Lower leg skin (tissue), 4 donors: ENCODE measurements around the gene SGCA. TPM values are rescaled to one million over a fixed set of nuclear protein-coding genes. Genes with fewer than 3 reads are reported as not detected.

Source experiments
- DNase-seq, 2 donors: peaks; one replicate each; pipeline ENCODE4 v3.0.0-alpha.2; 2019; ENCODE audit warnings: low spot score in 2 of 2
- H3K4me3 ChIP-seq: fragments of 200-600 bp; sonication (generic); 2 replicates; pipeline ENCODE4 v1.5.1; 2017; ENCODE audit warnings: mild to moderate bottlenecking, low read depth; ENCODE audit not compliant: poor library complexity, severe bottlenecking
- POLR2A ChIP-seq, 2 donors: fragments of 450-650 bp; IDR thresholded peaks; one replicate each; pipeline ENCODE4 v1.6.1; 2016 to 2017; ENCODE audit warnings: antibody characterized with exemption in 2 of 2, mild to moderate bottlenecking in 1 of 2, moderate library complexity in 1 of 2
- WGBS, 2 donors: methylation state at CpG; one replicate each; pipeline ENCODE4 v1.1.5; 2018; 5-methylcytosine and 5-hydroxymethylcytosine counted together
- intact Hi-C: fragments of 100-400 bp; cut with DNase I; formaldehyde crosslinking; loops from one replicate; pipeline ENCODE4 v1.15.0; 2023; ENCODE audit warnings: low total_unique reads
- total RNA-seq, 4 donors: library from RNA; depleted of rRNA; stranded (reverse); fragments of >200 nt; gene quantifications; one replicate each; pipeline ENCODE4 v1.1.0, GENCODE V29; 2016
- TF ChIP-seq, protein P1 (sequence below), 3 donors: fragments of 450-650 bp; IDR thresholded peaks; one replicate each; pipeline ENCODE4 v1.5.1; 2016; ENCODE audit warnings: antibody characterized with exemption in 3 of 3, mild to moderate bottlenecking in 3 of 3, moderate library complexity in 2 of 3

Gene SGCA
- total RNA-seq, 4 donors from 2014 or later, result 1.0 to 9.9 (median 5.6) TPM

DNA sequence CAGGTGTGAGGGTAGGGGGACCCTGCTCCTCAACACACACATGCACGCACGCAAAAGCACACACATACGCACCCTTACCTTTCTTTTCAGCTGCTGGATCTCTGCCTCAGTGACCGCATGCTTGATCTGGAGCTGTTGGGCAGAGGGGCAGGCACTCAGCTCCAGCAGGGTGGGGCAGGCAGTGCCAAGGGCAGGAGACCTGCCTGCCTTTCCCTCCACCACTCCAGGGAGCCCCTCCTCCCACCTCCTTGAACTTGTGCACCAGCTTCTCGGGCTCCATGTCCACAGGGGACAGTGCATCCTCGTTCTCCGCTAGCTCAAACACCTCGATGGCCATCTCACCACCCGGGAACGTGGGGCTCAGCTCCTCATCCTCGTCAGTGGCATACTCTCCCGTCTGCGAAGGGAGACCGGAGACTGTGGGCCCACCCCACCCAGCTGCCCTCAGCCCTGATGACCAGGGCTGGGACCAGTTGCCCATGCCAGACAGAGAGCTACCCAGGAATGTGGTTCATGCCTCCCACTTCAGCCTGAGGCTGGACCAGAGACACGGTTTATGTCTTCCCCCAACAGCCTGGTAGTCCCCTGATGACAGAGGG, 26.5 kb upstream of the SGCA start:
- TF ChIP-seq POLR2A (IDR thresholded peaks at IDR 0.05), result no peak
- TF ChIP-seq, protein P1, sequence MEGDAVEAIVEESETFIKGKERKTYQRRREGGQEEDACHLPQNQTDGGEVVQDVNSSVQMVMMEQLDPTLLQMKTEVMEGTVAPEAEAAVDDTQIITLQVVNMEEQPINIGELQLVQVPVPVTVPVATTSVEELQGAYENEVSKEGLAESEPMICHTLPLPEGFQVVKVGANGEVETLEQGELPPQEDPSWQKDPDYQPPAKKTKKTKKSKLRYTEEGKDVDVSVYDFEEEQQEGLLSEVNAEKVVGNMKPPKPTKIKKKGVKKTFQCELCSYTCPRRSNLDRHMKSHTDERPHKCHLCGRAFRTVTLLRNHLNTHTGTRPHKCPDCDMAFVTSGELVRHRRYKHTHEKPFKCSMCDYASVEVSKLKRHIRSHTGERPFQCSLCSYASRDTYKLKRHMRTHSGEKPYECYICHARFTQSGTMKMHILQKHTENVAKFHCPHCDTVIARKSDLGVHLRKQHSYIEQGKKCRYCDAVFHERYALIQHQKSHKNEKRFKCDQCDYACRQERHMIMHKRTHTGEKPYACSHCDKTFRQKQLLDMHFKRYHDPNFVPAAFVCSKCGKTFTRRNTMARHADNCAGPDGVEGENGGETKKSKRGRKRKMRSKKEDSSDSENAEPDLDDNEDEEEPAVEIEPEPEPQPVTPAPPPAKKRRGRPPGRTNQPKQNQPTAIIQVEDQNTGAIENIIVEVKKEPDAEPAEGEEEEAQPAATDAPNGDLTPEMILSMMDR (IDR thresholded peaks at IDR 0.05), result no peak
- H3K4me3 ChIP-seq, result no peak overlapping the region
- intact Hi-C loops, result no loop called here
- WGBS, 2 donors, result 85 to 87% methylated on average over 15 of the region's 15 CpGs
- DNase-seq, result no peak

DNA sequence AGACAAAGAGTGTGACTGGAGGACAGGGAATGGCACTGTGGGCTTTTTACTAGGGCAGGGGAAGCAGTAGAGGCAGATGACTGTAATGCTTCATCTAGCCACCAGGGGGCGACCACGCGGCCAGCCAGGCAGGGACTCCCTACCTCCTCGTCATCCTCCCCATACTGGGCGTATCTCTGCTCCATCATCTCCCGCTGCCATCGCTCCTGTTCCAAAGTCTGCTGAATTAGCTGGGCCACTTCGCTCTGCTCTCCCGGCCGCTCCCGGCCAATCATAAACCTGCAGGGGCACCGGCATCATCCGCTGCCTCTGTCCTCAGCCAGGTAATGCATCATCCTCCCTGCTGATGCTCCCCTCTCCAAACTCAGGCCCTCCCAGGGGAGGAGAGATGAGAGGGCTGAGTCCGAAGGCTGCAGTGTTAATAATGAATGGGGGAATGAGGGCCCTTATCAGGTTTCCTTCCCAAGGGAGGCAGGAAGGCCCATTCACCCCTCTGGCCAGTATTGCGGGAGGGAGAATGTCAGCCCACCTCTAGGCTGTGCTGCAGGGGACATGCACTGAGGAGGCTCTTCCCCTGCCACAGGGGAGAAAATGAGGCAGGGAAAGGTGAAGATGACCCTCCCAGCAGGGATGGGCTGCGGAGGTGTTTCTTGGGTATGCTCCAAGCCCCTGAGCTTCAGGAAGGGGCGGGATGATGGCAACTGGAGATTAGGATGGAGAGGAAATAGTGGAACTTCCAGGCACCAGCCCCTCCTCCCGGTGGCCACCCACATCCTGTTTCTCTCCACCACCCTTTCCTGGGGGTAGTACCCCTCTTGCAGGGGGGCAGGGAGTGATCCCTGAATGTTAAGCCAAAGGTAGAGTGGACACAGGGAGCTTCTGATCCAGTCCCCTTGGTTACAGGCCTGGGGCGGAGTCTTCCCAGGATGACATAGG, 25.6 kb upstream of the SGCA start:
- WGBS, 2 donors, result 45% methylated on average over 19 of the region's 19 CpGs
- DNase-seq, result peak in 1 of 2 donors; percentile 96
- no peak overlapping the region for H3K4me3 ChIP-seq
- intact Hi-C loops, result no loop called here
- TF ChIP-seq, protein P1 (IDR thresholded peaks at IDR 0.05), result peak in 2 of 3 donors; percentile 57 to 94
- no peak for TF ChIP-seq POLR2A (IDR thresholded peaks at IDR 0.05)

DNA sequence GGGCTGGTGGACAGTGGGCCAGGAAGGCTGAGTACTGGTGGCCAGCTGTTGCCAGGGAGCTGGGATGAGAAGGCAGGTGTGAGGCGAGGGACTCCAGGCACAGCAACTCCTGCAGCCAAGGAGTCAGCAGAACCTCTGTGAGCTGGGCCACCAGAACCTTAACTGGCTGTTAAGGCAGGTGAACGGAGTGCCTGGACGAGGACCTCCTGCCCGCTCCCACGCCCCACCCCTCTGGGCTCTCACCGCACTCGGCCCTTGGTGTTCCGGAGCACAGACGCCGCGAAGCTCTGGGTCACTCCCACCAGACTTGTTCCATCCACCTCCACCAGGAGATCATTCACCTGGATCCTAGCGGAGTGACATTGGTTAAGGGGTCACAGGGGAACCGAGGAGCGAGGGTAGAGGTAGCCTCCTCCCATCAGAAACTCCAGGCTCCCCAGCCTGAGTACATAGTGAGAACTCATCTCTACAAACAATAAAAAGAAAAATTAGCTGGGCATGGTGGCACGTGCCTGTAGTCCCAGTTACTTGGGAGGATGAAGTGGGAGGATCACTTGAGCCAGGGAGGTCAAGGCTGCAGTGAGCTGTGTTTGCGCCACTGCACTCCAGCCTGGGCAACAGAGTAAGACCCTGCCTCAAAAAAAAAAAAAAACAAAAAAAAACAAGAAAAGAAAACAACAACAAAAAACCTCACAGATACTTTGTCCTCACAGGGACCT, 24.6 kb upstream of the SGCA start:
- no peak for DNase-seq
- no peak overlapping the region for H3K4me3 ChIP-seq
- intact Hi-C loops, result no loop called here
- 94% methylated on average over 16 of the region's 16 CpGs for WGBS, 2 donors
- TF ChIP-seq POLR2A (IDR thresholded peaks at IDR 0.05), result no peak
- TF ChIP-seq, protein P1 (IDR thresholded peaks at IDR 0.05), result no peak

DNA sequence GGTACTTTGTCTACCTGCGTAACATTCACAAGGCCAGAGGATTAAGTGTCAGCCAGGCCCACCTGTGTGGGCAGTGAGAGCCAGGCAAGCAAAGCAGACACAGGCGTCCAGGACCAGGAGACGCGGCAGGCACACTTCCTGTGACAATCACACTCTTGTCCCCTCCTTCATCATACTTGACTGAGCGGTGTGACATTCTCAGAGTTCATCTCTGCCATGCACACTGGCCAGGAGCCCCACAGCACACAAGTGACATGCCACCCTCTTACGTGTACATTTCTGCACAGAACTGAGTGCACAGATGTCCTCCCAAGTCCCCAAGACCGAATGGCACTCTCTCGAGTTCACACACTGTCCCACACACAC, 24.1 kb upstream of the SGCA start:
- no peak overlapping the region for H3K4me3 ChIP-seq
- intact Hi-C loops, result no loop called here
- DNase-seq, result no peak
- no peak for TF ChIP-seq POLR2A (IDR thresholded peaks at IDR 0.05)
- TF ChIP-seq, protein P1 (IDR thresholded peaks at IDR 0.05), result no peak
- 71 to 82% methylated on average over 8 of the region's 8 CpGs for WGBS, 2 donors

DNA sequence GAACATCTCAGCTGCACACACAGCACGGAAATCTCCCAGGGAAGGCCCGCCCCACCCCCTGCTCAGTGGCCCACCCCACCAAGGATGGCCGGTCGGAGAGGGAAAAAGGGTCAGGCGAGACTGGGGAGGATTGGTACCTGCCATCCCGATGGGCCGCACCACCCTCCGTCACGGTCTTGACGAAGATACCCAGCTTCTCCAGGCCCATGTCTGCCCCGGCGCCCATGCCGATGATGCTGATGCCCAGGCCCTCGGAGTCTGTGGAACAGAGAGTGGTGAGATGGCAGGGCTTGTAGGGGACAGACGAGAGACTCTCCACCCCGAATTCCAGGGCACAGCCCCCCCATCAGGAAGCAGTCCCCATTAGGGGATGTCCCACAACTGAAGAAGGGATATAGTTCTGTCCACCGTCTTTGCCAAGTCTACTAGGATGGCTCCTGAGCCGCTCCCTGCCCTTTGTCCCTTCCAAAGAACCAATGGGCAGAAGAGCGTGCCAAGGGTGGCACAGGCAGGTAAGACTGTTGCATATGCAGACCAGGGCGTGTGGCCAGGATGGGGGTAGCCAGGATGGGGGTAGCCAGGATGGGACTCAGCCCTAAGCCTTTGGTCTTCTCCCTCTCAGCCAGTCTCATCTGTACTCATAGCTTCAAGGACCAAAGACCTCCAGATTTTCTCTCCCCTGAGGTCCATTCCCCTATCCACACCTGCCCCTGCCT, 22.2 kb upstream of the SGCA start:
- WGBS, 2 donors, result 91 to 93% methylated on average over 20 of the region's 20 CpGs
- H3K4me3 ChIP-seq, result no peak overlapping the region
- no peak for TF ChIP-seq POLR2A (IDR thresholded peaks at IDR 0.05)
- DNase-seq, result no peak
- intact Hi-C loops, result no loop called here
